GM12878 (cell line): ENCODE data around the gene MSH3.

Source experiments
- ASH2L ChIP-seq: fragments of 300-600, 200-600 bp; sonication (generic); IDR thresholded peaks from 2 replicates; pipeline ENCODE4 v1.6.1; 2017; ENCODE audit warnings: low read depth, mild to moderate bottlenecking, borderline replicate concordance
- BRCA1 ChIP-seq: IDR thresholded peaks from 2 replicates; pipeline ENCODE4 v1.6.1; 2011; ENCODE audit warnings: low read depth, low read length, improper control_type of control experiment
- EP300 ChIP-seq, 2 experiments: fragments of 150-350 bp in 1 of 2; IDR thresholded peaks; 2 replicates each; pipeline ENCODE4 v1.6.1; 2011 to 2012; ENCODE audit warnings: low read depth in 2 of 2, low read length in 2 of 2, borderline replicate concordance in 1 of 2, improper control_type of control experiment in 1 of 2, inconsistent platforms in 1 of 2; ENCODE audit not compliant: control insufficient read depth in 1 of 2
- EZH2 ChIP-seq: IDR thresholded peaks from 2 replicates; pipeline ENCODE4 v1.6.1; 2012; ENCODE audit warnings: low read depth, mild to moderate bottlenecking, control low read depth, inconsistent platforms, low read length, borderline replicate concordance; ENCODE audit not compliant: control insufficient read depth
- KDM1A ChIP-seq: fragments of 200-600 bp; sonication (generic); IDR thresholded peaks from 2 replicates; pipeline ENCODE4 v1.6.1; 2016; ENCODE audit warnings: borderline replicate concordance
- POLR2AphosphoS5 ChIP-seq: IDR thresholded peaks from 2 replicates; pipeline ENCODE4 v1.6.1; 2011; ENCODE audit warnings: mild to moderate bottlenecking, low read length, inconsistent platforms
- SMC3 ChIP-seq: IDR thresholded peaks from 2 replicates; pipeline ENCODE4 v1.6.1; 2011; ENCODE audit warnings: low read length, improper control_type of control experiment, borderline replicate concordance
- SPI1 ChIP-seq: IDR thresholded peaks from 2 replicates; pipeline ENCODE4 v1.6.1; 2011; ENCODE audit warnings: low read depth, mild to moderate bottlenecking, low read length, moderate library complexity, borderline replicate concordance; ENCODE audit not compliant: insufficient read depth
- SREBF2 ChIP-seq: IDR thresholded peaks from 2 replicates; pipeline ENCODE4 v1.6.1; 2012; ENCODE audit warnings: mild to moderate bottlenecking, low read length
- SRF ChIP-seq, 2 experiments: IDR thresholded peaks; 2 replicates each; pipeline ENCODE4 v1.6.1; 2011; ENCODE audit warnings: low read depth in 2 of 2, low read length in 2 of 2, mild to moderate bottlenecking in 1 of 2, moderate library complexity in 1 of 2
- YY1 ChIP-seq: IDR thresholded peaks from 2 replicates; pipeline ENCODE4 v1.6.1; 2011; ENCODE audit warnings: low read depth, mild to moderate bottlenecking, low read length
- TF ChIP-seq, protein P1 (sequence below): IDR thresholded peaks from 2 replicates; pipeline ENCODE4 v1.6.1; 2011; ENCODE audit warnings: mild to moderate bottlenecking, low read depth, low read length, moderate library complexity; ENCODE audit not compliant: insufficient replicate concordance
- TF ChIP-seq, protein P2 (sequence below): fragments of 450-650 bp; IDR thresholded peaks from 2 replicates; pipeline ENCODE4 v1.6.1; 2016; ENCODE audit warnings: mild to moderate bottlenecking
- TF ChIP-seq, protein P3 (sequence below): IDR thresholded peaks from 2 replicates; pipeline ENCODE4 v1.6.1; 2012; ENCODE audit warnings: low read depth, low read length, improper control_type of control experiment

DNA sequence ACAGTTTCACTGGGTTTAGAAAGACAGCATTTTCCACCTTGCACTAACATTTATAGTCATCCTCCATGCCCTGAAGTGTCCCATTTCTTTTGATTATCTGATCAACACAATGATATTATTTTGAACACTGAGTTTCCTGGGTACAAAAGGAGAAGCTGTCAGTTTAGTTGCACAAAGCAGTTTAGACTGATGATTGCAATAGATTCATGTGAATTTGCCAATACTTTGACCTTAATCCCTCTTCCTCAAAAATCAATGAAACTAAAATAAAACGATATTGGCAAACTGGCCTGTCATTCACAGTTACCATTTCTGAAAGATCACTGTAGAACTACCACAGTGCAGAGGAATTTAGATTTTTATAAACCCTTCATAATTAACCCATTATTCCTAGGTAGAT lies 271.5 kb downstream of the MSH3 start:
- no peak for TF ChIP-seq BRCA1
- TF ChIP-seq, protein P1, sequence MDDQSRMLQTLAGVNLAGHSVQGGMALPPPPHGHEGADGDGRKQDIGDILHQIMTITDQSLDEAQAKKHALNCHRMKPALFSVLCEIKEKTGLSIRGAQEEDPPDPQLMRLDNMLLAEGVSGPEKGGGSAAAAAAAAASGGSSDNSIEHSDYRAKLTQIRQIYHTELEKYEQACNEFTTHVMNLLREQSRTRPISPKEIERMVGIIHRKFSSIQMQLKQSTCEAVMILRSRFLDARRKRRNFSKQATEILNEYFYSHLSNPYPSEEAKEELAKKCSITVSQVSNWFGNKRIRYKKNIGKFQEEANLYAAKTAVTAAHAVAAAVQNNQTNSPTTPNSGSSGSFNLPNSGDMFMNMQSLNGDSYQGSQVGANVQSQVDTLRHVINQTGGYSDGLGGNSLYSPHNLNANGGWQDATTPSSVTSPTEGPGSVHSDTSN = no peak
- no peak for TF ChIP-seq KDM1A
- TF ChIP-seq EP300 (IDR thresholded peaks at IDR 0.05; ENCODE audit: borderline replicate concordance in 1 of 2, control insufficient read depth in 1 of 2, low read depth in 2 of 2, low read length in 2 of 2) = no peak
- TF ChIP-seq EZH2 = no peak
- no peak for TF ChIP-seq SPI1
- no peak for TF ChIP-seq SREBF2
- TF ChIP-seq POLR2AphosphoS5 = no peak
- TF ChIP-seq, protein P2, sequence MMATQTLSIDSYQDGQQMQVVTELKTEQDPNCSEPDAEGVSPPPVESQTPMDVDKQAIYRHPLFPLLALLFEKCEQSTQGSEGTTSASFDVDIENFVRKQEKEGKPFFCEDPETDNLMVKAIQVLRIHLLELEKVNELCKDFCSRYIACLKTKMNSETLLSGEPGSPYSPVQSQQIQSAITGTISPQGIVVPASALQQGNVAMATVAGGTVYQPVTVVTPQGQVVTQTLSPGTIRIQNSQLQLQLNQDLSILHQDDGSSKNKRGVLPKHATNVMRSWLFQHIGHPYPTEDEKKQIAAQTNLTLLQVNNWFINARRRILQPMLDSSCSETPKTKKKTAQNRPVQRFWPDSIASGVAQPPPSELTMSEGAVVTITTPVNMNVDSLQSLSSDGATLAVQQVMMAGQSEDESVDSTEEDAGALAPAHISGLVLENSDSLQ = no peak
- TF ChIP-seq YY1 = no peak
- TF ChIP-seq, protein P3, sequence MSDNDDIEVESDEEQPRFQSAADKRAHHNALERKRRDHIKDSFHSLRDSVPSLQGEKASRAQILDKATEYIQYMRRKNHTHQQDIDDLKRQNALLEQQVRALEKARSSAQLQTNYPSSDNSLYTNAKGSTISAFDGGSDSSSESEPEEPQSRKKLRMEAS = no peak
- no peak for TF ChIP-seq SRF (IDR thresholded peaks at IDR 0.05; ENCODE audit: low read depth in 2 of 2, low read length in 2 of 2)
- TF ChIP-seq SMC3 = no peak
- TF ChIP-seq ASH2L = no peak
